Measurements from ENCODE around the gene ZBTB20. TPM values are rescaled to one million over a fixed set of nuclear protein-coding genes. Genes with fewer than 3 reads are reported as not detected.

The ZBTB20 gene
- total RNA-seq, 1 donor from 2014 or later, result 66.4 TPM

GRCh38 chr3:114584734-114585371 is 562.2 kb downstream of the ZBTB20 start:
- DNase-seq, result no peak
- H3K27ac ChIP-seq, result peak overlapping the region; percentile 20
- no peak for TF ChIP-seq CTCF (IDR thresholded peaks at IDR 0.05)
- intact Hi-C loops (cut with DNase I), result no loop called here
- H3K36me3 ChIP-seq, result no peaks in the 10 kb centered on the region
- no peaks in the 10 kb centered on the region for H3K4me1 ChIP-seq
- H3K27me3 ChIP-seq (ENCODE audit: low read depth), result no peaks in the 10 kb centered on the region
- H3K4me3 ChIP-seq, result no peak overlapping the region
- peak; percentile 23 to 29 for ATAC-seq
- no peaks in the 10 kb centered on the region for H3K9me3 ChIP-seq

GRCh38 chr3:114582929-114583328 is 564.2 kb downstream of the ZBTB20 start:
- intact Hi-C loops (cut with DNase I), result no loop called here
- Histone ChIP-seq H3K4me1 (no peaks in the 10 kb centered on the region), H3K9me3 (no peaks in the 10 kb centered on the region), H3K36me3 (no peaks in the 10 kb centered on the region), H3K27me3 (ENCODE audit: low read depth) (no peaks in the 10 kb centered on the region), H3K4me3 (no peak overlapping the region), H3K27ac (no peak overlapping the region)
- DNase-seq, result no peak
- no peak for ATAC-seq
- TF ChIP-seq CTCF (IDR thresholded peaks at IDR 0.05), result no peak

- no peak overlapping the region for H3K27ac ChIP-seq
- H3K9me3 ChIP-seq, result no peaks in the 10 kb centered on the region
- peaks cover 7% of the 10 kb centered on the region for H3K4me1 ChIP-seq
- DNase-seq, result no peak
- no peaks in the 10 kb centered on the region for H3K36me3 ChIP-seq
- intact Hi-C loops (cut with DNase I), result no loop called here
- H3K4me3 ChIP-seq, result no peak overlapping the region
- no peak for ATAC-seq
- TF ChIP-seq CTCF (IDR thresholded peaks at IDR 0.05), result no peak
- H3K27me3 ChIP-seq (ENCODE audit: low read depth), result no peaks in the 10 kb centered on the region
Measured at GRCh38 chr3:114572364-114573062, 574.6 kb downstream of the ZBTB20 start.

GRCh38 chr3:114571363-114571762 is 575.7 kb downstream of the ZBTB20 start:
- Histone ChIP-seq H3K36me3 (no peaks in the 10 kb centered on the region), H3K9me3 (no peaks in the 10 kb centered on the region), H3K4me1 (peaks cover 7% of the 10 kb centered on the region), H3K4me3 (no peak overlapping the region), H3K27ac (no peak overlapping the region), H3K27me3 (ENCODE audit: low read depth) (no peaks in the 10 kb centered on the region)
- no peak for ATAC-seq
- DNase-seq, result no peak
- no peak for TF ChIP-seq CTCF (IDR thresholded peaks at IDR 0.05)
- intact Hi-C loops (cut with DNase I), result no loop called here

- TF ChIP-seq CTCF (IDR thresholded peaks at IDR 0.05), result no peak
- no peak overlapping the region for H3K4me3 ChIP-seq
- H3K27me3 ChIP-seq (ENCODE audit: low read depth), result no peaks in the 10 kb centered on the region
- DNase-seq (no peak), ATAC-seq (no peak)
- peaks cover 7% of the 10 kb centered on the region for H3K4me1 ChIP-seq
- H3K36me3 ChIP-seq, result no peaks in the 10 kb centered on the region
- intact Hi-C loops (cut with DNase I), result no loop called here
- H3K9me3 ChIP-seq, result no peaks in the 10 kb centered on the region
- H3K27ac ChIP-seq, result no peak overlapping the region
Measured at GRCh38 chr3:114569186-114569585, 577.9 kb downstream of the ZBTB20 start.
